ENCODE measurements around the gene TUBB.

TUBB gene

GRCh38 chr6:30686908-30687658 lies 33.1 kb upstream of the TUBB start:
- peak; percentile 65 for DNase-seq (ENCODE audit: insufficient read length, low spot score)
- peak; percentile 97 for FAIRE-seq

GRCh38 chr6:30687659-30688431 lies 32.3 kb upstream of the TUBB start:
- FAIRE-seq: peak; percentile 76

GRCh38 chr6:30688569-30688968 lies 31.6 kb upstream of the TUBB start:
- peak; percentile 64 for FAIRE-seq

More at GRCh38 chr6:30687659-30688431, 32.3 kb upstream of the TUBB start:
- no peak for DNase-seq (ENCODE audit: insufficient read length, low spot score)

GRCh38 chr6:30689022-30689865 lies 30.9 kb upstream of the TUBB start:
- DNase-seq (ENCODE audit: insufficient read length, low spot score) (no peak), FAIRE-seq (peak; percentile 63)

More at GRCh38 chr6:30688569-30688968, 31.6 kb upstream of the TUBB start:
- no peak for DNase-seq (ENCODE audit: insufficient read length, low spot score)

GRCh38 chr6:30689985-30690384 lies 30.2 kb upstream of the TUBB start:
- no peak for FAIRE-seq

GRCh38 chr6:30690403-30691207 lies 29.5 kb upstream of the TUBB start, which contains the start of gene NRM:
Gene NRM, minus strand, starts transcription at chr6:30690984. Its CDS starts 10 bp downstream, at chr6:30690974.
- peak; percentile 89 for FAIRE-seq
- DNase-seq (ENCODE audit: insufficient read length, low spot score): peak; percentile 60

More at GRCh38 chr6:30689985-30690384, 30.2 kb upstream of the TUBB start:
- DNase-seq (ENCODE audit: insufficient read length, low spot score): no peak

GRCh38 chr6:30691208-30691847 lies 28.8 kb upstream of the TUBB start:
- FAIRE-seq: no peak
- DNase-seq (ENCODE audit: insufficient read length, low spot score): no peak

GRCh38 chr6:30696432-30696831 lies 23.7 kb upstream of the TUBB start:
- DNase-seq (ENCODE audit: insufficient read length, low spot score) (no peak), FAIRE-seq (no peak)

GRCh38 chr6:30700340-30700739 lies 19.8 kb upstream of the TUBB start:
- DNase-seq (ENCODE audit: insufficient read length, low spot score): no peak
- no peak for FAIRE-seq

- FAIRE-seq (no peak), DNase-seq (ENCODE audit: insufficient read length, low spot score) (no peak)
Observed at GRCh38 chr6:30703011-30703410, 17.1 kb upstream of the TUBB start.

- no peak for DNase-seq (ENCODE audit: insufficient read length, low spot score)
- no peak for FAIRE-seq
Observed at GRCh38 chr6:30703821-30704220, 16.3 kb upstream of the TUBB start.

- FAIRE-seq (no peak), DNase-seq (ENCODE audit: insufficient read length, low spot score) (no peak)
Observed at GRCh38 chr6:30705620-30706019, 14.5 kb upstream of the TUBB start.

- no peak for DNase-seq (ENCODE audit: insufficient read length, low spot score)
- FAIRE-seq: no peak
Observed at GRCh38 chr6:30707281-30707850, 12.8 kb upstream of the TUBB start.

GRCh38 chr6:30709101-30709868 lies 10.9 kb upstream of the TUBB start:
- no peak for DNase-seq (ENCODE audit: insufficient read length, low spot score)
- FAIRE-seq: no peak

- FAIRE-seq (peak; percentile 37), DNase-seq (ENCODE audit: insufficient read length, low spot score) (no peak)
Observed at GRCh38 chr6:30711758-30712380, 8.3 kb upstream of the TUBB start.

GRCh38 chr6:30712441-30712945 lies 7.7 kb upstream of the TUBB start:
- no peak for DNase-seq (ENCODE audit: insufficient read length, low spot score)

GRCh38 chr6:30714263-30714662 lies 5.9 kb upstream of the TUBB start:
- no peak for FAIRE-seq

More at GRCh38 chr6:30712441-30712945, 7.7 kb upstream of the TUBB start:
- no peak for FAIRE-seq

GRCh38 chr6:30716879-30717128 lies 3.3 kb upstream of the TUBB start:
- no peak for DNase-seq (ENCODE audit: insufficient read length, low spot score)

More at GRCh38 chr6:30714263-30714662, 5.9 kb upstream of the TUBB start:
- DNase-seq (ENCODE audit: insufficient read length, low spot score): no peak

More at GRCh38 chr6:30716879-30717128, 3.3 kb upstream of the TUBB start:
- no peak for FAIRE-seq
